OCI-LY3 (cell line): Measurements from ENCODE around the gene PDE4D.

Experiments
- H2AFZ ChIP-seq: fragments of 200-600, 300-600 bp; shearing (Covaris generic); 2 replicates; pipeline ENCODE4 v1.6.0; 2014; ENCODE audit warnings: antibody characterized with exemption, low read depth, low read length
- H3K27ac ChIP-seq: fragments of 200-600, 300-600 bp; sonication (generic); 2 replicates; pipeline ENCODE4 v1.5.1; 2014; ENCODE audit warnings: mild to moderate bottlenecking, low read length, moderate library complexity, mixed read lengths
- H3K27me3 ChIP-seq: fragments of 200-600, 300-600 bp; sonication (generic); 2 replicates; pipeline ENCODE4 v1.6.1; 2014; ENCODE audit warnings: low read depth, low read length, mixed read lengths
- H3K36me3 ChIP-seq: fragments of 200-600, 300-600 bp; sonication (generic); replicated peaks from 2 replicates; pipeline ENCODE3; 2014; ENCODE audit warnings: low read depth, low read length, mixed read lengths
- H3K4me1 ChIP-seq: fragments of 300-600, 200-600 bp; sonication (generic); 2 replicates; pipeline ENCODE4 v1.6.1; 2014; ENCODE audit warnings: low read length, mixed read lengths
- H3K4me2 ChIP-seq: fragments of 200-600, 300-600 bp; sonication (generic); 2 replicates; pipeline ENCODE4 v1.6.1; 2014; ENCODE audit warnings: low read length, mixed read lengths
- H3K4me3 ChIP-seq: fragments of 300-600, 200-600 bp; sonication (generic); 2 replicates; pipeline ENCODE4 v1.5.1; 2014; ENCODE audit warnings: antibody characterized with exemption, mild to moderate bottlenecking, low read length, moderate library complexity
- H3K79me2 ChIP-seq: fragments of 300-600, 200-600 bp; shearing (Covaris generic); 2 replicates; pipeline ENCODE4 v1.6.1; 2014; ENCODE audit warnings: mild to moderate bottlenecking, low read length, mixed read lengths
- H3K9ac ChIP-seq: fragments of 300-600, 200-600 bp; shearing (Covaris generic); 2 replicates; pipeline ENCODE4 v1.6.0; 2014; ENCODE audit warnings: mild to moderate bottlenecking, low read length, moderate library complexity
- H3K9me3 ChIP-seq: fragments of 200-600, 300-600 bp; shearing (Covaris generic); 2 replicates; pipeline ENCODE4 v1.6.1; 2014; ENCODE audit warnings: low read length, mixed read lengths; ENCODE audit not compliant: insufficient read depth
- H4K20me1 ChIP-seq: fragments of 200-600, 300-600 bp; sonication (generic); 2 replicates; pipeline ENCODE4 v1.6.1; 2016; ENCODE audit warnings: low read length, mixed read lengths; ENCODE audit not compliant: insufficient read depth
- CTCF ChIP-seq: fragments of 200-600, 300-600 bp; sonication (generic); IDR thresholded peaks from 2 replicates; pipeline ENCODE4 v1.5.1; 2014; ENCODE audit warnings: antibody characterized with exemption, low read length, low read depth
- EZH2phosphoT487 ChIP-seq: fragments of 200-600 bp; shearing (Covaris generic); IDR thresholded peaks from 2 replicates; pipeline ENCODE4 v1.6.1; 2018; ENCODE audit warnings: antibody characterized with exemption, mixed run types, low read depth

The PDE4D gene

DNA sequence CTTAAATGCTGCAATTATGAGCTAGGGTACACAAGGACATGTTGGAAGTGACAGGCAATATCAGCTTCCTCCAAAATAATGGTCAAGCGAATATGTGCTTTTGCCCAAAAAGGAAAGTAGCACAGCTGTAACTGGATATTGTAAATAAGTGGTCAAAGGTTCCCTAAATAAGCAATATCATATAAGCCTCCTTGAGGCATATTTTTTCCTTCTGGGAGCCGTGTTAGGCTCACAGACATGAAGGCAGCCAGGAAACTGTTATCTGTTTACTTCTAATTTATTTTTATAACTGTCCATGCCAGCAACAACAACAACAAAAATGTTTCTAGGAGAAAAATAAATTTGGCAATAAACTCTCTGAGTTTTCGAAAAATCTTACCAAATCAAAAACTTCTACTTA lies 648.3 kb downstream of the PDE4D start:
- no peak for TF ChIP-seq EZH2phosphoT487

DNA sequence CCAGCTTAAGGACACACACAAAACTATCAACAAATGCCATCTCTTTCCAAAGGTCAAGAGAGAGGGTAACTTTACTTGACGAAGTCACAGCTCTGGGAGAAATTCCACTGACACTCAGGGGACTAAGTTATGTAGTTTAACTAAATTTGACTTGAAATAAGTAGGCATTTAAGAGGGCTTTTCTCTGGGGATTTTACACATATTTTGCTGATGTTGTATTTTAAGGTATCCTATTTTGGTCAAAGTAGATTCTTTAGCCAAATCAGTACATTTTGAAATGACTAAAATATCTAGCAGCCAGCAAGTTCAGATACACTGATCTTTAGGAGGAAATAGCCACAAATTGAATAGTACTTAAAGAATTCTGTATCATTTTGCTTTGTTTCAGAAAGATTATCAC lies 652.0 kb downstream of the PDE4D start:
- TF ChIP-seq EZH2phosphoT487: no peak
- TF ChIP-seq CTCF: no peak
- Histone ChIP-seq H3K9ac (no peak overlapping the region), H3K27me3 (no peaks in the 10 kb centered on the region), H3K4me2 (no peak overlapping the region), H3K27ac (no peak overlapping the region), H3K79me2 (no peaks in the 10 kb centered on the region), H3K36me3 (no peaks in the 10 kb centered on the region), H3K9me3 (no peaks in the 10 kb centered on the region), H4K20me1 (no peaks in the 10 kb centered on the region), H3K4me1 (peaks cover 18% of the 10 kb centered on the region), H2AFZ (no peak overlapping the region), H3K4me3 (no peak overlapping the region)

More for the DNA sequence above, 648.3 kb downstream of the PDE4D start:
- H2AFZ ChIP-seq: no peak overlapping the region
- no peaks in the 10 kb centered on the region for H3K4me1 ChIP-seq
- H3K4me2 ChIP-seq: no peak overlapping the region
- H3K79me2 ChIP-seq: no peaks in the 10 kb centered on the region
- no peak overlapping the region for H3K27ac ChIP-seq
- no peaks in the 10 kb centered on the region for H3K9me3 ChIP-seq
- H3K4me3 ChIP-seq: no peak overlapping the region
- H3K36me3 ChIP-seq: no peaks in the 10 kb centered on the region
- no peak overlapping the region for H3K9ac ChIP-seq
- H4K20me1 ChIP-seq: no peaks in the 10 kb centered on the region
- H3K27me3 ChIP-seq: no peaks in the 10 kb centered on the region

DNA sequence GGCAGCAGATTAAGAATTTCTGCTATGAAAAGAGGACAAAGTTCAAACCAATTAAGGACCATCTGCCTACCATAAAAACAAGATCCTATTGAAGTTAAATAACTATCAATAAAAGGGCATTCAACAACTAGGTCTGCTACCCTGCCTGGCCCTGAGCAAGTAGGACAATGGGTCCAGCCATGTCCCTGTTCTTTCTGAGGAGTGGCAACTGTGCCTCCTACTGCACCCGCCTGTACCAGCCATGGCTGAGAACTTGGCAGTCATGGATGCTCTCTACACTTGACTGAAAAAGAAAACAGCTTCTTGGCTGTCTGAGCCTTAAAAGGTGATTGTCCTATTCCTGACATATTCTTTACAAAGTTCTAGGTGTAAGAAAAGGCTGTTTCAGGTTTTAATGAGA lies 652.4 kb downstream of the PDE4D start:
- no peak overlapping the region for H3K27ac ChIP-seq
- peaks cover 18% of the 10 kb centered on the region for H3K4me1 ChIP-seq
- no peaks in the 10 kb centered on the region for H3K79me2 ChIP-seq
- no peak overlapping the region for H3K9ac ChIP-seq
- H2AFZ ChIP-seq: no peak overlapping the region
- H3K27me3 ChIP-seq: no peaks in the 10 kb centered on the region
- H4K20me1 ChIP-seq: no peaks in the 10 kb centered on the region
- H3K4me2 ChIP-seq: no peak overlapping the region
- H3K4me3 ChIP-seq: no peak overlapping the region
- TF ChIP-seq CTCF (no peak), EZH2phosphoT487 (no peak)
- no peaks in the 10 kb centered on the region for H3K9me3 ChIP-seq
- no peaks in the 10 kb centered on the region for H3K36me3 ChIP-seq

GRCh38 chr5:59238126-59238902 lies 655.2 kb downstream of the PDE4D start:
- H3K4me2 ChIP-seq: no peak overlapping the region
- TF ChIP-seq EZH2phosphoT487: no peak
- no peak for TF ChIP-seq CTCF

More at GRCh38 chr5:59238126-59238902, 655.2 kb downstream of the PDE4D start:
- no peak overlapping the region for H2AFZ ChIP-seq
- no peaks in the 10 kb centered on the region for H3K9me3 ChIP-seq
- no peak overlapping the region for H3K27ac ChIP-seq
- no peaks in the 10 kb centered on the region for H3K79me2 ChIP-seq
- H3K9ac ChIP-seq: no peak overlapping the region
- H3K4me3 ChIP-seq: no peak overlapping the region
- H3K4me1 ChIP-seq: peaks cover 18% of the 10 kb centered on the region
- H3K36me3 ChIP-seq: no peaks in the 10 kb centered on the region
- no peaks in the 10 kb centered on the region for H3K27me3 ChIP-seq
- no peaks in the 10 kb centered on the region for H4K20me1 ChIP-seq
